HTERT RPE-1 (cell line): ENCODE data around the gene ZDBF2.
"Not testable (repeated sequence)": the region's sequence is repeated elsewhere in the genome, so short reads cannot be mapped to it uniquely, and the experiment has no call there.

Source experiments
- in situ Hi-C: fragments of 300-500 bp; cut with MboI; formaldehyde crosslinking; loops from 4 replicates; pipeline ENCODE4 v1.14.3; 2020; ENCODE audit warnings: low sequenced_read_pairs

ZDBF2 gene

DNA sequence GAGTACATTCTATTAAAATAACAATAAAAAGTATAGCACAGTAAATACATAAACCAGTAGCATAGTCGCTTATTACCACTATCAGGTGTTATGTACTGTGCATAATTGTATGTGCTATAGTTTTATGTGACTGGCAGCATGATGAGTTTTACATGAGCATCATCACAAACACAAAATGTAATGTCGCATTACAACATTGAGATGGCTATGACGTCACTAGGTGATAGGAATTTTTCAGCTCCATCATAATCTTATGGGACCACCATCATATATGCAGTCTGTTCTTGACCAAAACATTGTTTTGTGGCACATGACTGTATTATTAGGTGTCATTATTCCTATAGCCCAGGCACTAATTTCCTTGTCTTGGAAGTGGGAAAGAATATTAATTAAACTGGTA, 48.6 kb downstream of the ZDBF2 start:
- in situ Hi-C loops = no loop called here

GRCh38 chr2:206323486-206323885, 49.0 kb downstream of the ZDBF2 start:
- in situ Hi-C loops = no loop called here

DNA sequence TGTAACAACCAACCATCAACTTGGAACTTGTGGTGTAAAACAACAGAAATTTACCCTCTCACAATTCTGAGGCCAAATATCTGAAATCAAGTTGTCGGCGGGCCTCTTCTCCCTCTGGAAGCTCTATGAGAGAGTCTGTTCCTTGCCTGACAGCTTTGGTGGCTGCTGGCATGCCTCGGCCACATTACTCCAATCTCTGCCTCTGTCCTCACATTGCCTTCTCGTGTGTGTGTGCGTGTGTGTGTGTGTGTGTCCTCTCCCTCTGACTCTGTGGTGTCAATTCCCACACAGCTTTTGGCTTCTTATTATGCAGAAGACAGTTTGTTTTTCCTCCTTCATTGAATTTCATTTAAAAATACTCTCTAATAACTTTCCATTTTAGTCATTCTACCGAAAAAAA, 50.4 kb downstream of the ZDBF2 start:
- in situ Hi-C loops = no loop called here

- in situ Hi-C loops = no loop called here
These were observed 54.5 kb downstream of the ZDBF2 start for GRCh38 chr2:206328974-206329373.

- in situ Hi-C loops = no loop called here
These were observed 62.4 kb downstream of the ZDBF2 start for GRCh38 chr2:206336861-206337260.

- in situ Hi-C loops = no loop called here
These were observed 63.5 kb downstream of the ZDBF2 start for GRCh38 chr2:206337956-206338355.

DNA sequence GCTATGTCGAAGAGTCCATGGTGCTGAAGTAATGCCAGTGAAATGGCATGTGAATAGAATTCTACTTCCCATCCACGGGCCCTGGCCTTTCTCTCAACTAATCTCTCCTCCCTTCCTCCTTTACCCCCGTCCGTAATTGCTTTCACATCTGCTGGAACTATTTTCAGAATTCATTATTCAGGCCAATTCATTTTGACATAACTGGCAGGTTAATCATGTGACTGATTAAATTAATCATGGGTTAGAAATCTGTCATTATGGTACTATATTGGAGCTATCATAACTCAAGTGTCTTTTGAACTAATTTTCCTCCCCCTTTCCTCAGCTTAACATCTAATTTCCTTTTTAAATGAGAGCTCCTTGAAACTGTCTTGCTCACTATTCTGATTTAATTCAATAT, 66.9 kb downstream of the ZDBF2 start:
- in situ Hi-C loops = no loop called here

- in situ Hi-C loops = no loop called here
These were observed 68.7 kb downstream of the ZDBF2 start for GRCh38 chr2:206343144-206343543.

GRCh38 chr2:206343816-206344215, 69.4 kb downstream of the ZDBF2 start:
- in situ Hi-C loops = no loop called here

GRCh38 chr2:206345606-206346005, 71.1 kb downstream of the ZDBF2 start:
- in situ Hi-C loops = no loop called here

DNA sequence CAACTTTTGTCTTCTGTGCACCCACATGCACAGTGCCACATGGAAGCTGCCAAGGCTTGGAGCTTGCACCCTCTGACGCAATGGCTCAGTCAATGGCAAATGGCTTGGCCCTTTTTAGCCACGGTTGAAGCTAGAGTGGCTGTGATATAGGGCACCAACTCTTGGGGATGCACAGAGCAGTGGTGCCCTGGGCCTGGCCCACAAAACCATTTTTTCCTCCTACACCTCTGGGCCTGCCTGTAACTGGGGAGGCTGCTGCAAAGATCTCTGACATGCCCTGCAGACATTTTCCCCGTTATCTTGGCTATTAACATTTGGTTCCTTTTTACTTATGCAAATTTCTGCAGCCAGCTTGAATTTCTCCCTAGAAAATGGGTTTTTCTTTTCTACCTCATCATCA, 74.9 kb downstream of the ZDBF2 start:
- in situ Hi-C loops = no loop called here

GRCh38 chr2:206352571-206352970, 78.1 kb downstream of the ZDBF2 start:
- in situ Hi-C loops = no loop called here

DNA sequence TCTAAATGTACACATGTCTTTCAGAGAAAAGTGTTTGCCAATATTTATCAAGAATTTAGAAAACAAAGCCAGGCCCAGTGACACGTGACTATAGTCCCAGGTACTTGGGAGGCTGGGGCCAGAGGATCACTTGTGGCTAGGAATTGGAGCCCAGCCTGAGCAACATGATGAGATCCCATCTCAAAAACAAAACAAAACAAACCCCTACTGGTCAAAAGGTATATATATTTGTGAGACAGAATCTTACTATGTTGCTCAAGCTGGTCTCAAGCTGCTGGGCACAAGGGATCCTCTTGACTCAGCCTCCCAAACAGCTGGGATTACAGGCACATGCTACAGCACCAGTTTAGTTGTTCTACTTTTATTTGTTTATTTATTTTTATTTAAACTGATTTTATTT, 79.2 kb downstream of the ZDBF2 start:
- in situ Hi-C loops = no loop called here

DNA sequence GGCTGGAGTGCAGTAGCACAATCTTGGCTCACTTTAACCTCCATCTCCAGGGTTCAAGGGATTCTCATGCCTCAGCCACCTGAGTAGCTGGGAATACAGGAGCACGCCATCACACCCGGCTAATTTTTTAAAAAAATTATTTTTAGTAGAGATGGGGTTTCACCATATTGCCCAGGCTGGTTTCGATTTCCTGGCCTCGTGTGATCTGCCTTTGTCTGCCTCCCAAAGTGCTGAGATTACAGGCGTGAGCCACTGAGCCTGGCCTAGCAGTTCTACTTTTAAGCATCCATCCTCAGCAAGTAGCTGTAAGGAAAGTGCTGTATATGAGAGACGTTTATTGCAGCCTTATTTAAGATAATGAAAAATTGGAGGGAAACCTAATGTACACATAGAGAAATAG, 79.7 kb downstream of the ZDBF2 start:
- in situ Hi-C loops = no loop called here

DNA sequence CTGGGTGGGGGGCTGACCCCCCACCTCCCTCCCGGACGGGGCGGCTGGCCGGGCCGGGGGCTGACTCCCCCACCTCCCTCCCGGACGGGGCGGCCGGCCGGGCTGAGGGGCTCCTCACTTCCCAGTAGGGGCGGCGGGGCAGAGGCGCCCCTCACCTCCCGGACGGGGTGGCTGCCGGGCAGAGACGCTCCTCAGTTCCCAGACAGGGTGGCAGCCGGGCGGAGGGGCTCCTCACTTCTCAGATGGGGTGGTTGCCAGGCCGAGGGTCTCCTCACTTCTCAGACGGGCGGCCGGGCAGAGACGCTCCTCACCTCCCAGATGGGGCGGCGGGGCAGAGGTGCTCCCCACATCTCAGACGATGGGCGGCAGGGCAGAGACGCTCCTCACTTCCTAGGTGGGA, 82.4 kb downstream of the ZDBF2 start:
- in situ Hi-C loops = not testable (repeated sequence)

GRCh38 chr2:206360840-206361239, 86.4 kb downstream of the ZDBF2 start:
- in situ Hi-C loops = not testable (repeated sequence)

- in situ Hi-C loops = no loop called here
These were observed 87.1 kb downstream of the ZDBF2 start for GRCh38 chr2:206361407-206362045.
